Natural killer cell (primary cell): ENCODE data around the gene ELFN1. TPM values are rescaled to one million over a fixed set of nuclear protein-coding genes. Genes with fewer than 3 reads are reported as not detected.

Experiments used
- ATAC-seq, 3 donors: fragments of 150-1000 bp in 2 of 3; fragments of 200-7000 bp in 1 of 3; cut with Tn5 transposase; 1 replicate in 1 of 3; 2 replicates in 2 of 3; pipeline ENCODE4 v1.10.0; 2021; ENCODE audit warnings: mild to moderate bottlenecking in 2 of 3, moderate library complexity in 2 of 3
- DNase-seq, 2 donors: peaks; one replicate each; pipeline versions ENCODE4 v3.0.0 to v3.0.0-alpha.2; 2013 to 2021; ENCODE audit warnings: mixed read lengths in 1 of 2
- H3K27ac ChIP-seq: one replicate; pipeline ENCODE4 v1.5.1; 2013; ENCODE audit warnings: mild to moderate bottlenecking, low read length
- H3K27me3 ChIP-seq: one replicate; pipeline ENCODE4 v1.6.1; 2013; ENCODE audit warnings: low read length; ENCODE audit not compliant: control insufficient read depth, insufficient read depth
- H3K36me3 ChIP-seq: one replicate; pipeline ENCODE4 v1.6.1; 2013; ENCODE audit warnings: low read length; ENCODE audit not compliant: control insufficient read depth, insufficient read depth
- H3K4me1 ChIP-seq: one replicate; pipeline ENCODE4 v1.6.1; 2013; ENCODE audit warnings: low read length; ENCODE audit not compliant: control insufficient read depth, insufficient read depth
- H3K4me3 ChIP-seq: one replicate; pipeline ENCODE4 v1.5.1; 2013; ENCODE audit warnings: low read length
- H3K9me3 ChIP-seq: one replicate; pipeline ENCODE4 v1.6.1; 2013; ENCODE audit warnings: low read length; ENCODE audit not compliant: control insufficient read depth, insufficient read depth
- H3K27ac Mint-ChIP-seq, 2 donors: one replicate each; pipeline ENCODE4 v1.8.0; 2022; ENCODE audit warnings: mild to moderate bottlenecking in 2 of 2, mixed read lengths in 2 of 2, moderate library complexity in 1 of 2
- H3K27me3 Mint-ChIP-seq, 2 donors: one replicate each; pipeline ENCODE4 v1.8.0; 2022; ENCODE audit warnings: low read depth in 2 of 2, mixed read lengths in 2 of 2
- H3K36me3 Mint-ChIP-seq: one replicate; pipeline ENCODE4 v1.8.0; 2022; ENCODE audit warnings: mixed read lengths
- H3K4me1 Mint-ChIP-seq, 2 donors: one replicate each; pipeline ENCODE4 v1.8.0; 2022; ENCODE audit warnings: mixed read lengths in 2 of 2
- H3K4me3 Mint-ChIP-seq: one replicate; pipeline ENCODE4 v1.8.0; 2022; ENCODE audit warnings: mild to moderate bottlenecking, moderate library complexity, mixed read lengths
- H3K9me3 Mint-ChIP-seq, 2 donors: one replicate each; pipeline ENCODE4 v1.8.0; 2022; ENCODE audit warnings: mixed read lengths in 2 of 2
- whole genome bisulfite sequencing: methylation state at CpG from one replicate; pipeline ENCODE4 v1.1.7; 2013; ENCODE audit warnings: missing lambda C conversion rate; ENCODE audit not compliant: insufficient coverage; 5-methylcytosine and 5-hydroxymethylcytosine counted together
- intact Hi-C: fragments of 100-400 bp; cut with micrococcal nuclease; formaldehyde crosslinking; loops from one replicate; pipeline ENCODE4 v1.14.2; 2022
- total RNA-seq, 4 donors: library from RNA; stranded (reverse); fragments of 120-200 nt in 1 of 4; gene quantifications; one replicate each; pipeline versions ENCODE4 v1.2.3 to v1.2.4, GENCODE V29; 2013 to 2022
- TF ChIP-seq, protein P1 (sequence below): fragments of 200-600 bp; IDR thresholded peaks from one replicate; pipeline ENCODE4 v1.8.0; 2022; ENCODE audit warnings: antibody characterized with exemption

Gene ELFN1
- total RNA-seq, 3 donors from 2014 or later (not counting 1 experiment from before 2014, with no cell fraction given): 0.30 to 0.45 TPM; not detected in 1

DNA sequence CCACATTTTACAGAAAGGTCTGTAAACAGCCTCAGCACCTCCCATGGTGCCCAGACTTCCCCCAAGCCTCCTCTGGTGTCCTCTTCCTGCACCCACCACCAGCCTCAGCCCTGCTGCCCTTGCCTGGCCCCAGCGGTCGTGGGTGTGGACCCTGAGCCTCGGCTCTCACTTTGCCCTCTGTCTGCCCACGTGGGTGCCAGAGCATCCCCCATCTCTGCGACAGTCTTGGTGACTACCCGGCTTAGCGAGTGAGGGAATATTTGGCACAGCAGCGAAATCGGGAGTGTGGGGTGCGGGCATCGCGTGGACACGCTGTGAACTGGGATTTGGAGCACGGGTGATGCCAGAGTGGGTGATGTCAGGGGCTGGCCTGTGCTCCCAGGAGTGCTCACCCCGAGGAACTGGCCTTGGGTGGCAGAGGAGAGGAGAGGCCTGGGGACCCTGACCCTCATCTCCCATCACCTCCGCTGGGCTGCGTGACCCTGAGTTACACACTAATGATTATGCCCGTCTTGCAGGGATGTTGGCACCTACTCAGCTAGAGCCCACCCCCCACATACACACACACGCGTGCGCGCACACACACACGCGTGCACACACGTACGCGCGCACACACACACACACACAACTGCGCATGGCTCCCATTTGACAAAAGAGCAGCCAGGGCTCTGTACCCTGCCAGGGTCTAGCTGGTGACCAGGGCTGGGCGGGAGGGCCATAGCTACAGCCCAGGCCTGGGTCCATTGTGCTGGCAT, 8.7 kb downstream of the ELFN1 start:
- WGBS: 89% methylated on average over 30 of the region's 30 CpGs
- Histone ChIP-seq H3K27ac (no peak overlapping the region), H3K4me3 (no peak overlapping the region), H3K9me3 (peaks cover 3% of the 10 kb centered on the region), H3K27me3 (no peaks in the 10 kb centered on the region), H3K36me3 (no peaks in the 10 kb centered on the region), H3K4me1 (no peaks in the 10 kb centered on the region)
- Mint-ChIP-seq H3K27me3 (peaks cover 11 to 34% of the 10 kb centered on the region in 2 donors), H3K4me3 (no peak overlapping the region), H3K9me3 (peaks cover 0 to 3% of the 10 kb centered on the region in 2 donors), H3K4me1 (no peaks in the 10 kb centered on the region), H3K36me3 (peaks cover 11% of the 10 kb centered on the region), H3K27ac (no peak overlapping the region)
- peak in 1 of 2 donors; percentile 12 for DNase-seq
- intact Hi-C loops: no loop called here
- no peak for ATAC-seq
- TF ChIP-seq, protein P1, sequence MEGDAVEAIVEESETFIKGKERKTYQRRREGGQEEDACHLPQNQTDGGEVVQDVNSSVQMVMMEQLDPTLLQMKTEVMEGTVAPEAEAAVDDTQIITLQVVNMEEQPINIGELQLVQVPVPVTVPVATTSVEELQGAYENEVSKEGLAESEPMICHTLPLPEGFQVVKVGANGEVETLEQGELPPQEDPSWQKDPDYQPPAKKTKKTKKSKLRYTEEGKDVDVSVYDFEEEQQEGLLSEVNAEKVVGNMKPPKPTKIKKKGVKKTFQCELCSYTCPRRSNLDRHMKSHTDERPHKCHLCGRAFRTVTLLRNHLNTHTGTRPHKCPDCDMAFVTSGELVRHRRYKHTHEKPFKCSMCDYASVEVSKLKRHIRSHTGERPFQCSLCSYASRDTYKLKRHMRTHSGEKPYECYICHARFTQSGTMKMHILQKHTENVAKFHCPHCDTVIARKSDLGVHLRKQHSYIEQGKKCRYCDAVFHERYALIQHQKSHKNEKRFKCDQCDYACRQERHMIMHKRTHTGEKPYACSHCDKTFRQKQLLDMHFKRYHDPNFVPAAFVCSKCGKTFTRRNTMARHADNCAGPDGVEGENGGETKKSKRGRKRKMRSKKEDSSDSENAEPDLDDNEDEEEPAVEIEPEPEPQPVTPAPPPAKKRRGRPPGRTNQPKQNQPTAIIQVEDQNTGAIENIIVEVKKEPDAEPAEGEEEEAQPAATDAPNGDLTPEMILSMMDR: no peak

DNA sequence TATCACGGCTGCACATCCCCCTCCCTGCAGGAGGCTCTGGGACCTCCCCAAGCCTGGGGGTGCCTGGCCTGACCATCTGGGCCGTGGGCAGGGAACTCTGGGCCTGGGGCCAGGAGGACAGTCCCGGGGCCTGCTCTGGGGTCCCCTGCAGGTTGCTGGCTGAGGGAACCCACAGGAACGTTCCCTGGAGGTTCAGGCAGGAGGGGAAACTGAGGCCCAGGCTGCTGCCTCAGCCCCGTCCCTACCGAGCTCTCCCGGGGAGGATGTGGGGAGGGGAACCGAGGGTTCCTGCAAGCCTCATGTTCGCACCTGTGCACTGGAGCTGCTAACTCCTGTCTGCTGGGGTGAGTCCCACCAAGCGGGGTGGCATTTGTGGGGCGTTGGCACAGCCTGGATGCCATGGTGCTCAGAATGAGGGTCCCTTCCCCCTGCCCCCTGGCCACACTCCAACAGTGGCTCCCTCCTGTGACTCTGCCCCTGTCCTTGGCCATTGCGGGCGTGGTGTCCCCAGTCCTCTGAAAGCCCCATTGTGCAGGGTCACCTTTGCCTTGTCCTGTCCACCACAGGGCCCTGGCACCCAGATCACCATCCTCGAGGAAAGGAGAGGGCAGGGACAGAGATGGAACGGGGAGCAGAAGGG, 9.4 kb downstream of the ELFN1 start:
- Mint-ChIP-seq H3K4me3 (no peak overlapping the region), H3K27me3 (peaks cover 11 to 40% of the 10 kb centered on the region in 2 donors), H3K9me3 (peaks cover 4 to 7% of the 10 kb centered on the region in 2 donors), H3K36me3 (peaks cover 16% of the 10 kb centered on the region), H3K27ac (no peak overlapping the region), H3K4me1 (no peaks in the 10 kb centered on the region)
- H3K27ac ChIP-seq: no peak overlapping the region
- ATAC-seq (no peak), DNase-seq (peak in 1 of 2 donors; percentile 6)
- peaks cover 6% of the 10 kb centered on the region for H3K9me3 ChIP-seq
- 82% methylated on average over 15 of the region's 15 CpGs for WGBS
- H3K27me3 ChIP-seq: no peaks in the 10 kb centered on the region
- no peaks in the 10 kb centered on the region for H3K36me3 ChIP-seq
- TF ChIP-seq, protein P1: no peak
- intact Hi-C loops: no loop called here
- no peaks in the 10 kb centered on the region for H3K4me1 ChIP-seq
- H3K4me3 ChIP-seq: no peak overlapping the region

DNA sequence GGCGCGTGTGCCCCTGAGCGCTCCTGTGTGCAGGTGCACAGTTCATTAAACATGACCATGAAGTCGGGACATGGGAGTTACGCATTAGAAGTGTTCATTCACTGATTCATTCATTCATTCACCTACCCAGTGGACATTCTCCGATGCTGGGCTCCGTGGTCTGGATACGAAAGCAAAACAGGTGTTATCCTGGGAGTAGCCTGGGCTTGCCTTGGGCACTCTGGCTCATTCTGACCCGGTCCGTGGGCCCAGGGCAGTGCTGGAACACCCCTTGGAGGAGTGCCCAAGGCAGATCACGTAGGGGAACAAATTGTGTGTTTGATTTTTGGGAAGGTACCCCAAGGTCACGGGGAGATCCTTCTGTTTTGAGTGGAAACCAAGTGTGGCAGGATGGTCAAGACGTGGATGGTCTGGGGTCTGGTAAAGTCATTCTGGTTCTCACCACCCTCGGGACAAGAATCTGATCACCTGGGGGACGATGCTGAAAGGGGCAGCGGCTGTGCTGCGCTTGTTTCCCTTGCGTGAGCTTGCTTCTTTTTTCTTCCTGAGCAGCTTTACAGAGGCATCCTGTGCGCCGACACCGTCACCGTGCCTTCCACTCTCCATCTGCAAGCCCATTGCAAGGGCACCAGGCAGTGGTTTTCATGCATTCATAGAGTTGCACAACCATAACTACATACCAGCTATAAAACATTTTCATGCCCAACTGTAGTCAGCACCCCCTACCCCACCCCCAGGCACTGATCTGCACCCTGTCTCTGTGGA, 10.1 kb downstream of the ELFN1 start:
- no peaks in the 10 kb centered on the region for H3K4me1 ChIP-seq
- intact Hi-C loops: no loop called here
- 93% methylated on average over 22 of the region's 22 CpGs for WGBS
- no peak overlapping the region for H3K27ac ChIP-seq
- DNase-seq (peak in 1 of 2 donors; percentile 11), ATAC-seq (no peak)
- no peaks in the 10 kb centered on the region for H3K27me3 ChIP-seq
- Mint-ChIP-seq H3K9me3 (peaks cover 7 to 11% of the 10 kb centered on the region in 2 donors), H3K4me3 (no peak overlapping the region), H3K4me1 (no peaks in the 10 kb centered on the region), H3K27me3 (peaks cover 15 to 47% of the 10 kb centered on the region in 2 donors), H3K27ac (no peak overlapping the region), H3K36me3 (peaks cover 23% of the 10 kb centered on the region)
- H3K9me3 ChIP-seq: peaks cover 6% of the 10 kb centered on the region
- TF ChIP-seq, protein P1: no peak
- no peaks in the 10 kb centered on the region for H3K36me3 ChIP-seq
- no peak overlapping the region for H3K4me3 ChIP-seq
